Measurements from ENCODE around the gene DCDC2C. TPM values are rescaled to one million over a fixed set of nuclear protein-coding genes. Genes with fewer than 3 reads are reported as not detected.

DCDC2C gene
- total and polyA plus RNA-seq, 7 donors = 0.13 TPM; not detected in 6

- intact Hi-C loops (cut with DNase I) = no loop called here
- Histone ChIP-seq H3K36me3 (ENCODE audit: insufficient read depth in 1 of 2, low read depth in 1 of 2) (no peaks in the 10 kb centered on the region), H3K27ac (no peak overlapping the region), H3K4me1 (no peaks in the 10 kb centered on the region), H3K27me3 (ENCODE audit: insufficient read depth in 3 of 3, low read length in 2 of 3) (peaks cover 0 to 3% (median 0%) of the 10 kb centered on the region in 3 donors), H3K9me3 (no peaks in the 10 kb centered on the region), H3K4me3 (no peak overlapping the region)
- DNase-seq = no peak
- no peak for ATAC-seq
- WGBS, 3 donors = 80 to 82% (median 80%) methylated on average over 5 of the region's 5 CpGs
- TF ChIP-seq CTCF (IDR thresholded peaks at IDR 0.05) = no peak
These were observed 39.6 kb downstream of the DCDC2C start for GRCh38 chr2:3742743-3743508.

GRCh38 chr2:3743951-3744555 lies 40.7 kb downstream of the DCDC2C start:
- 85 to 93% (median 92%) methylated on average over 12 of the region's 12 CpGs for WGBS, 3 donors

GRCh38 chr2:3745920-3746319 lies 42.5 kb downstream of the DCDC2C start:
- no peak for ATAC-seq
- 56 to 70% (median 61%) methylated on average over 12 of the region's 12 CpGs for WGBS, 3 donors

More at GRCh38 chr2:3743951-3744555, 40.7 kb downstream of the DCDC2C start:
- no peak for DNase-seq
- no peaks in the 10 kb centered on the region for H3K9me3 ChIP-seq
- H3K27me3 ChIP-seq (ENCODE audit: insufficient read depth in 3 of 3, low read length in 2 of 3) = peaks cover 0 to 3% (median 0%) of the 10 kb centered on the region in 3 donors
- no peak overlapping the region for H3K27ac ChIP-seq
- intact Hi-C loops (cut with DNase I) = no loop called here
- no peak overlapping the region for H3K4me3 ChIP-seq
- no peaks in the 10 kb centered on the region for H3K4me1 ChIP-seq
- H3K36me3 ChIP-seq (ENCODE audit: insufficient read depth in 1 of 2, low read depth in 1 of 2) = no peaks in the 10 kb centered on the region
- ATAC-seq = no peak
- TF ChIP-seq CTCF (IDR thresholded peaks at IDR 0.05) = no peak

GRCh38 chr2:3747032-3747654 lies 43.8 kb downstream of the DCDC2C start:
- DNase-seq = no peak
- Histone ChIP-seq H3K36me3 (ENCODE audit: insufficient read depth in 1 of 2, low read depth in 1 of 2) (no peaks in the 10 kb centered on the region), H3K4me3 (no peak overlapping the region), H3K27ac (no peak overlapping the region), H3K27me3 (ENCODE audit: insufficient read depth in 3 of 3, low read length in 2 of 3) (peaks cover 0 to 3% (median 0%) of the 10 kb centered on the region in 3 donors), H3K9me3 (no peaks in the 10 kb centered on the region), H3K4me1 (no peaks in the 10 kb centered on the region)
- no peak for ATAC-seq
- 85 to 94% (median 94%) methylated on average over 20 of the region's 20 CpGs for WGBS, 3 donors
- no peak for TF ChIP-seq CTCF (IDR thresholded peaks at IDR 0.05)
- intact Hi-C loops (cut with DNase I) = no loop called here

More at GRCh38 chr2:3745920-3746319, 42.5 kb downstream of the DCDC2C start:
- no peaks in the 10 kb centered on the region for H3K36me3 ChIP-seq (ENCODE audit: insufficient read depth in 1 of 2, low read depth in 1 of 2)
- no peak for TF ChIP-seq CTCF (IDR thresholded peaks at IDR 0.05)
- no peak for DNase-seq
- H3K27me3 ChIP-seq (ENCODE audit: insufficient read depth in 3 of 3, low read length in 2 of 3) = peaks cover 0 to 3% (median 0%) of the 10 kb centered on the region in 3 donors
- H3K9me3 ChIP-seq = no peaks in the 10 kb centered on the region
- no peak overlapping the region for H3K4me3 ChIP-seq
- no peak overlapping the region for H3K27ac ChIP-seq
- intact Hi-C loops (cut with DNase I) = no loop called here
- H3K4me1 ChIP-seq = no peaks in the 10 kb centered on the region

All from psoas muscle (tissue), 8 donors.